HG03342 (cell line): ENCODE data around the gene CXCL10.

Source experiments
- ATAC-seq: cut with Tn5 transposase; IDR thresholded peaks from one replicate; pipeline ENCODE4 v1.9.1; 2021; ENCODE audit warnings: mild to moderate bottlenecking, moderate library complexity; ENCODE audit not compliant: unreplicated experiment

CXCL10 gene

DNA sequence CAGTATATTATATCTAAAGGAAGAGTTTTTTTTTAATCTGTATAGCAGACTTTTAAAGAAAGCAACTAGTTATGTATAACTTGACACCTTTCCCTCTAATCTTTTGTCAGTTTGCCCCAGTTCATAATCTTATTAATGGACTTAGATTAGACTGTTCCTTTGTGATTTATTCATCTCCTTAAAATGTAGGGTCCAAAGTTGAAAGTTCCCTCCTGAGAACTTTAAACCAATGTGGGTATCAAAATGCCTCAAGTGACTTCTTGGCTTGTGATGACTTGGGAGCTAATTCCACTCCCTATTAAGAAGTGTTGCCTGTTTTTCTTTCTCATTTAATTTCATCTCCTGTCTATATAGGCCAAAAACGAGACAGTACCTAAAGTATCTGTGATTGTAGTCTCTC is 26.2 kb downstream of the CXCL10 start:
- ATAC-seq = no peak

DNA sequence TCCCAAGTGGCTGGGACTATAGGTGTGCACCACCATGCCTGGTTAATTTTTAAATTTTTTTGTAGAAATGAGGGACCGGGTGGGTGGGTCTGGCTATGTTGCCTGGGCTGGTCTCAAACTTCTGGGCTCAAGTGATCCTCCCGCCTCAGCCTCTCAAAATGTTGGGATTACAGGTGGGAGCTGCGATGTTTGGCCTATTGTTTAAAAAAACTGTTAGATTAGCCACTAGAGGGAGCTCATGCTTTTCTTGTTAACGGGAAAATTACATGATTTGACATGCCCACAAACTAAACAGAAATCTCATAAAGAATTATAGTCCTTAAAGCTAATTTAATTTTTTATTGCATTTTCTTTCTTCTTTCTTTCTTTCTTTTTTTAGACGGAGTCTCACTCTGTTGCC is 27.6 kb downstream of the CXCL10 start:
- no peak for ATAC-seq

GRCh38 chr4:75992462-75992861 is 30.8 kb downstream of the CXCL10 start:
- ATAC-seq = no peak

DNA sequence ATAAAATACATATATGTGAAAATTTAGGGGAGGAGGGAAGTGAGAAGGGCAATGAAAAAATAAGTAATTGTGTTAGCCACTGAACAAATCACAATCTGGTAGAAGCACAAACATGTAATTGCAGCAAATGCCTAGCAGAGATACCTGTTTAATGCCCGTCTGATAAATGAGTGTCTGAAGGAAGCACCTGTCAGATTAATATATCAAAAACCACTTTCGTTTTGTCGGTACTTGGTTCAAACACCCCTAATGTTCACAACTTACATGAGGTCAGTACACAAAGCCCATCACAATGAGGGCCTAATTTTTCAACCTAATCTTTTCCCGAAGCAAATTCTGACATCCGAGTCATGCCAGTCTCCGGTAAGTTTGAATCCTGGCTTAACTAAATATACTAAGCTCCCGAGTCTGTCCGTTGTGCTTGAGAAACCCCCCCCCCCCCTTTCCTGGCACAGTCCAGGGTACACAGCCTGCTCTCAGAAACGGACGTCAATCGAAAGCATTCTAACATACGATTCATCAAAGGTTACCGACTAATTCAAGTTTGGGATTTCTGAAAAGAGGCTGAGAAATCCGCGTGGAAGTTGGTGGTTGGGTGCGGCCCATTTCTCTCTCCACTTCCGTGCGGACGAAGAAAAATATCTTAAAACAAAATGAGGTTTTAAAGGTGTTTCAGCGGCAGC is 33.3 kb downstream of the CXCL10 start:
- no peak for ATAC-seq

DNA sequence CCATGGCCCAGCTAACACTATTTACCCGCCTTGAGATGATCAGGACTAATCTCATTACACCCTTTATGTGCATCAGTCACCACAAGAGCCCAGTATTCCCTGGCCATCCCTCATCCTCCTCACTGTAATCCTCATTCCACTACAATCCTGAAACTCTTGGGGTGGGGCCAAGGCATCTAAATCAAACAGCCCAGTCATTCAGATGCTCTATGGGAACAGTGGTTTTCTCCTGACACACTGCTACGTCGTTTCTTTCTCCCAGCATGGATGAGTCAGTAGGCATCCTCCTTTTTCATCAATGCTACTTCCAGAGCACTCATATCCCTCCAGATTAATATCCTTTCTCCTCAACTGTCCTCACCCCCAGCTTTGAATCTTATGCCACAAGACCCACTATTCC is 38.2 kb downstream of the CXCL10 start:
- no peak for ATAC-seq

- ATAC-seq = no peak
Measured at GRCh38 chr4:75980576-75980975, 42.7 kb downstream of the CXCL10 start.

- no peak for ATAC-seq
Measured at GRCh38 chr4:75976177-75976576, 47.1 kb downstream of the CXCL10 start.

- ATAC-seq = no peak
Measured at GRCh38 chr4:75973766-75974165, 49.5 kb downstream of the CXCL10 start.
